KOPT-K1 (cell line): ENCODE data around the gene LRP10.

Source experiments
- H3K27ac ChIP-seq: fragments of 200-600 bp; sonication (generic); 2 replicates; pipeline ENCODE4 v1.5.1; 2016; ENCODE audit warnings: antibody characterized with exemption, mild to moderate bottlenecking, low read depth, low read length; ENCODE audit not compliant: poor library complexity, severe bottlenecking
- H3K36me3 ChIP-seq: fragments of 200-600 bp; sonication (generic); 2 replicates; pipeline ENCODE4 v1.5.1; 2017; ENCODE audit warnings: antibody characterized with exemption, mild to moderate bottlenecking, low read length, moderate library complexity; ENCODE audit not compliant: insufficient read depth
- H3K9me3 ChIP-seq: fragments of 200-600 bp; sonication (generic); 2 replicates; pipeline ENCODE4 v1.5.1; 2017; ENCODE audit warnings: antibody characterized with exemption, low read length, mild to moderate bottlenecking; ENCODE audit not compliant: insufficient read depth, poor library complexity, severe bottlenecking

Gene LRP10

GRCh38 chr14:22872033-22872832, 693 bp downstream of the LRP10 start:
- peaks cover 30% of the 10 kb centered on the region; the same call in 1 of the 2 replicates for H3K36me3 ChIP-seq
- H3K27ac ChIP-seq = peak overlapping the region; percentile 75
- no peaks in the 10 kb centered on the region for H3K9me3 ChIP-seq

DNA sequence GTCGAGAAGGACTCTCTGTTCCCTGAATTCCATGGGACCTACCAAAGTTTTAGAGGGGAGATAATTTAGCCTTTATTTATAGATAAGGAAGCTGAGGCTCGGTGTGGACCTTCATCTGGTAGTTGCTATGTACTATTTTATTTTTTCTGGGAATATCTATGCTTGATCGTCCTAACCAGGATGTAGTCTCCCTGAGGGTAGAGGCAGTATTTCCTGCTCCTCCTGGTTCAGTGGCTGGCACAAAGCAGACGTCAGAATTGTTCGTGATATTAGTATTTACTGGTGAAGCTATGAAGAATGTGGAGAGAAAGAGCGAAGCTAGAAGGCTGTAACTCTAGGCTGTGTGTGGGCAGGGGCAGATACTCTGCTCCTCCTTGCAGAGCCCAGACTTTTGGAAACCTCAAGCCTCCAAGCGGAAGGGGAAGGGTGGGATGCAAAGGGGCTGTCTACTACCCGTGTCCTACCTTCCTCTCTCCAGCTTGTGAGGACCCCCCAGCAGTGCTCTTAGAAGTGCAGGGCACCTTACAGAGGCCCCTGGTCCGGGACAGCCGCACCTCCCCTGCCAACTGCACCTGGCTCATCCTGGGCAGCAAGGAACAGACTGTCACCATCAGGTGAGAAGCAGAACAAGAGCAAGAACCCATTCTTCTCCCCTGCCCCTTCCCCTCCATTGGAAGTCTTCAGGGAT, 1.4 kb downstream of the LRP10 start:
- peaks cover 30% of the 10 kb centered on the region; the same call in 1 of the 2 replicates for H3K36me3 ChIP-seq
- no peak overlapping the region for H3K27ac ChIP-seq
- no peaks in the 10 kb centered on the region for H3K9me3 ChIP-seq

DNA sequence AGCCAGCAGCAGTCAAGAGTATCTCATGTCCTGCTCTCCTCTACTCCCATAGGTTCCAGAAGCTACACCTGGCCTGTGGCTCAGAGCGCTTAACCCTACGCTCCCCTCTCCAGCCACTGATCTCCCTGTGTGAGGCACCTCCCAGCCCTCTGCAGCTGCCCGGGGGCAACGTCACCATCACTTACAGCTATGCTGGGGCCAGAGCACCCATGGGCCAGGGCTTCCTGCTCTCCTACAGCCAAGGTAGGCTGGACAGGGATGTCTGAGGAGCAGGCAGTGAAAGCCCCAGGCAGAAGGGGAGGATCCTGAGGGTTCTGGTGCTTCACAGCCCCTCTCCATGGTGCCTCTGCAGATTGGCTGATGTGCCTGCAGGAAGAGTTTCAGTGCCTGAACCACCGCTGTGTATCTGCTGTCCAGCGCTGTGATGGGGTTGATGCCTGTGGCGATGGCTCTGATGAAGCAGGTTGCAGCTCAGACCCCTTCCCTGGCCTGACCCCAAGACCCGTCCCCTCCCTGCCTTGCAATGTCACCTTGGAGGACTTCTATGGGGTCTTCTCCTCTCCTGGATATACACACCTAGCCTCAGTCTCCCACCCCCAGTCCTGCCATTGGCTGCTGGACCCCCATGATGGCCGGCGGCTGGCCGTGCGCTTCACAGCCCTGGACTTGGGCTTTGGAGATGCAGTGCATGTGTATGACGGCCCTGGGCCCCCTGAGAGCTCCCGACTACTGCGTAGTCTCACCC, 3.6 kb downstream of the LRP10 start:
- no peaks in the 10 kb centered on the region for H3K9me3 ChIP-seq
- H3K27ac ChIP-seq = no peak overlapping the region
- peaks cover 30% of the 10 kb centered on the region; the same call in 1 of the 2 replicates for H3K36me3 ChIP-seq

DNA sequence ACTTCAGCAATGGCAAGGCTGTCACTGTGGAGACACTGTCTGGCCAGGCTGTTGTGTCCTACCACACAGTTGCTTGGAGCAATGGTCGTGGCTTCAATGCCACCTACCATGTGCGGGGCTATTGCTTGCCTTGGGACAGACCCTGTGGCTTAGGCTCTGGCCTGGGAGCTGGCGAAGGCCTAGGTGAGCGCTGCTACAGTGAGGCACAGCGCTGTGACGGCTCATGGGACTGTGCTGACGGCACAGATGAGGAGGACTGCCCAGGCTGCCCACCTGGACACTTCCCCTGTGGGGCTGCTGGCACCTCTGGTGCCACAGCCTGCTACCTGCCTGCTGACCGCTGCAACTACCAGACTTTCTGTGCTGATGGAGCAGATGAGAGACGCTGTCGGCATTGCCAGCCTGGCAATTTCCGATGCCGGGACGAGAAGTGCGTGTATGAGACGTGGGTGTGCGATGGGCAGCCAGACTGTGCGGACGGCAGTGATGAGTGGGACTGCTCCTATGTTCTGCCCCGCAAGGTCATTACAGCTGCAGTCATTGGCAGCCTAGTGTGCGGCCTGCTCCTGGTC, 4.3 kb downstream of the LRP10 start:
- peaks cover 30% of the 10 kb centered on the region; the same call in 1 of the 2 replicates for H3K36me3 ChIP-seq
- H3K27ac ChIP-seq = no peak overlapping the region

GRCh38 chr14:22877000-22877501, 5.5 kb downstream of the LRP10 start:
- H3K27ac ChIP-seq = no peak overlapping the region
- H3K9me3 ChIP-seq = no peaks in the 10 kb centered on the region
- peaks cover 30% of the 10 kb centered on the region; the same call in 1 of the 2 replicates for H3K36me3 ChIP-seq

More for the DNA sequence above, 4.3 kb downstream of the LRP10 start:
- no peaks in the 10 kb centered on the region for H3K9me3 ChIP-seq

DNA sequence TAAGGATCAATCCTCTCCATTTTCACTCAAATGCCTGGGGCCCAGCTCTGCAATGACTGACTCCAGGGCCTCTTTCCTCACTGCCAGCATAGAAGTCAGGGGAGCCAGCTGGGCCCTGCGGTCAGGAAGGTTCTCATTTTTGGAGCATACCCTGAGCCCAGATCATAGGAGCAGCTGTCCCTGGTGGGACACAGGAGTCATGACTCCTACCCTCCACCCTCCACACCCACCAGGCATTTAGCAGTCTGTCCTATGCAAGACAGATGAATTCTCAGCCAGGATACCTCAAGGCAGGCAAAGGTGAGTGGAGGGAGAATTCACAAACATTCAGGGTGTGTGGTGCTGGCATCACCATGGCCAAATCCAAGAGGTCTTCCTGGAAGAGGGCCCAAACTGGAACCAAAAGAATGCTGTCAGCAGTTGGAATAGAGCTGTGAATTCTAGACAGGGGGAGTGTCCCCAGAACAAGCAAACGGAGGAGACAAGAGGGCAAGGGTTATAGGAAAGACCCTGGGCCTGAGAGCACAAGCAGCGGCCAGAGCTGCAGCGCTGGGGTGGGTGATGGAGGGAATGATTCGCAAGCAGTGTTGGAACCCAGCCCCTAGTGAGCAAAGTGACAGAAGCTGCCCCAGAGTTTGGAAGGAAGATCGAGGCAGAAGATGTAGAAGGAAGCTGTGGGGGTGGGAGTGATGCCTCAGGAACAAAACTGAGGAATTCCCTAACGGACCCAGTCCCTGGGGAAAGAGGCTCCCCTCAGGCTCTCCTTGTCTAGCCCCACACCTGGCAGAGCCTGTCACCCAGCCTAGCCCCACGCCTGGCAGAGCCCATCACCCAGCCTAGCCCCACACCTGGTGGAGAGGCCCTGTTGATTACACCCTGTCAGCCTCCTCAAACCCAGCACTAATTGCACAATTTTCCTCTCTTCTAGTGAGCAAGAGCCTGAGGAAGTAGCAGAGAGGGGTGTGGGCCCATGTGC, 7.0 kb downstream of the LRP10 start:
- Histone ChIP-seq H3K9me3 (no peaks in the 10 kb centered on the region), H3K36me3 (peaks cover 29% of the 10 kb centered on the region; the same call in 1 of the 2 replicates), H3K27ac (no peak overlapping the region)

DNA sequence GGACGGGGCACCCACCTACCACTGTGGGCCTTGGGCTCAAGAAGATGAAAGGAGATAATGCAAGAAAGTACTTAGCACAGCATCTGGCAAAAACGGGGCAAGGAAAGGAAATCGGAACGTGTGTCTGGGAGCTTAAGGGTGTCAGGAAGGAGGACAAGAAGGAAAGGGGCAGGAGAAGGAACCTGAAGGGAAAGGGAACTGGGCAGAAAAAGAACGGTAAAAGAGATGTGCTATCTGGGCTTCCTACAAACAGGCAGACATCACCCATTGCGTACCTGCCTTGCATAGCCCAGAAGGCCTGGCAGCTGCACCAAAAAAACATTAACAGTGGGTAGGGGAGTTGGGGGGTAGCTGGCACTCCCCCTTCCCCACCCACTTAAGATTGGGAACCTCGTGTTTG, 10.5 kb downstream of the LRP10 start:
- H3K27ac ChIP-seq = no peak overlapping the region
- H3K9me3 ChIP-seq = no peaks in the 10 kb centered on the region
- no peaks in the 10 kb centered on the region for H3K36me3 ChIP-seq

GRCh38 chr14:22882529-22883172, 11.1 kb downstream of the LRP10 start:
- H3K36me3 ChIP-seq = no peaks in the 10 kb centered on the region
- no peak overlapping the region for H3K27ac ChIP-seq
- no peaks in the 10 kb centered on the region for H3K9me3 ChIP-seq

- no peak within 1 kb of the TSS for H3K27ac ChIP-seq
Measured at GRCh38 chr14:22883173-22883976, 11.8 kb downstream of the LRP10 start, which contains the start of gene REM2. TSS of gene REM2 (plus strand) at chr14:22883222. CDS start at chr14:22883288, 66 bp downstream.

DNA sequence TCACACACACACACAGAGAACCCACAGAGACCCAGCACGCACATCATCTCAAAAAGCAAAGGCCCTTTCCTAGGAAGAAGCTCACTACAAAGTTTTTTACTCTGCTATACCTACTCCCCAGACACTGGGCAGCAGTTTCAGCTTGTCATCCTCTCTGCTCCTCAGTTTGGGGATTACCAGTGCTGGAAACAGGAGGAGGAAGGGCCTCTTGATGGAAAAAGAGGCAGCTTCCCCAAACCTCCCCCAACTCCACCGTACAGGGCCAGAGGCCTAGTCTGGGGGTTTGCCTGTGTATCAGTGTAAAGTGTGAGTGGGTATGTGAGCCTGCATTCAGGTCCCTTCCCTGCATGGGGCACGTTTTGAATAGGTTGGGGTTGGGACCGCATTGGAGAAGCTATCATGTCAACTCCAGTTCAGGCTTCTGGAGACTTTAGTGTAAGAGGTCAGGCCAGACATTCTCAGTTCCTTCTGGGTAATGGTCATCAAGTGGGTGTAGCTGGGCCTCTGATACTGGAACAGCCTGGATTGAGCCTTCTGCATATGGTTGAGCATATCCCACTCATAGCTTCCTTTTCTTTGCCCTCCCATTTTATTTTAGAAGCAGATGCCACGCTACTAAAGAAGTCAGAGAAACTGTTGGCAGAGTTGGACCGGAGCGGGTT, 12.7 kb downstream of the LRP10 start:
- H3K27ac ChIP-seq = no peak overlapping the region
- H3K36me3 ChIP-seq = no peaks in the 10 kb centered on the region
- no peaks in the 10 kb centered on the region for H3K9me3 ChIP-seq

More at GRCh38 chr14:22883173-22883976, 11.8 kb downstream of the LRP10 start, which contains the start of gene REM2:
- H3K36me3 ChIP-seq = no peaks in the 10 kb centered on the region
- no peaks in the 10 kb centered on the region for H3K9me3 ChIP-seq

- no peak overlapping the region for H3K27ac ChIP-seq
- H3K9me3 ChIP-seq = no peaks in the 10 kb centered on the region
- H3K36me3 ChIP-seq = no peaks in the 10 kb centered on the region
Measured at GRCh38 chr14:22884738-22885523, 13.4 kb downstream of the LRP10 start.

DNA sequence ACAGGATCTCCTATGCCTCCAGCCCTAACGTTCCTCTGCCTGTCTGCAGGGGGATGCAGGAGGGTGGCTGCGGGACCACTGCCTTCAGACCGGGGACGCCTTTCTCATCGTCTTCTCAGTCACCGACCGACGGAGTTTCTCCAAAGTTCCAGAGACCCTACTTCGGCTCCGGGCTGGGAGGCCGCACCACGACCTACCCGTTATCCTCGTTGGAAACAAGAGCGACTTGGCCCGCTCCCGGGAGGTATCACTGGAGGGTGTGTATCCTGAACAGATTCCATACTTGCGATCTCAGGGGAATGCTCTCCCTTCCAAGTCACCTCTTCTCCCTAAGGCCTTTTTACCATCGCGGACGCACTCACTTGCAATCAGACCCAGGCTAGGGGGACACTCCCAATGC, 14.4 kb downstream of the LRP10 start:
- H3K9me3 ChIP-seq = no peaks in the 10 kb centered on the region
- H3K27ac ChIP-seq = no peak overlapping the region
- H3K36me3 ChIP-seq = no peaks in the 10 kb centered on the region
